SU-DHL-6 (cell line): Measurements from ENCODE around the gene ITPR2.

Experiments used
- CTCF ChIP-seq: fragments of 200-600 bp; sonication (generic); IDR thresholded peaks from one replicate; pipeline ENCODE4 v1.5.1; 2017; ENCODE audit warnings: antibody characterized with exemption, mild to moderate bottlenecking, low read length, moderate library complexity; ENCODE audit not compliant: insufficient read depth, poor library complexity, severe bottlenecking
- EZH2phosphoT487 ChIP-seq: fragments of 200-600 bp; sonication (generic), shearing (Covaris generic); conservative IDR thresholded peaks from 2 replicates; pipeline ENCODE4 v1.6.1; 2018; ENCODE audit warnings: mild to moderate bottlenecking, antibody characterized with exemption, low read length, moderate library complexity, mixed read lengths

DNA sequence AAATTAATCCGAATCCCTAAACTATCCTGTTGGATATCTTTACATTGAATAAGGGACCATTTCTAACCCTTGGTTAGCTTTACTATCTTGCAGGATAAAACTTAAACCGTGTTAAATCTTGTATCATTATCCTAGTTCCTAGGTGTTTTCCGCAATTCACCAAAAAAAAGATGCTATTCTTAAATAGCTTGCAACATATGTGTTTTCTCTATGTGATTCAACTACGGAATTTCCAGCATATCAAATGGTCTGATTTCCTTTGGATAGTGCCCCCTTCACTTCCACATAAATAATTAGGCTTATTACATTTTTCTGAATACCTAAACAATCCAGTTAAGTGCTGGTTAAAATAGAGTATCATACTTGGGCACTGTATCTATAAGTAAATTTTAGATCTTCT is 130.3 kb downstream of the ITPR2 start:
- TF ChIP-seq CTCF = no peak
- TF ChIP-seq EZH2phosphoT487 = no peak
